Stimulated activated CD8-positive, alpha-beta memory T cell treated with anti-CD3 and anti-CD28 coated beads, Interleukin-4, amount 100 ng/mL, for 1 hour (primary cell): ENCODE measurements around the gene ITGA2.

ENCODE experiments used
- DNase-seq, 2 donors: peaks; one replicate each; pipeline ENCODE4 v3.0.0-alpha.2; 2020; ENCODE audit warnings: low read depth in 2 of 2, low spot score in 1 of 2

Gene ITGA2

GRCh38 chr5:53017383-53017782, 28.2 kb downstream of the ITGA2 start:
- DNase-seq: no peak

GRCh38 chr5:53017794-53018391, 28.7 kb downstream of the ITGA2 start:
- DNase-seq: no peak

GRCh38 chr5:53019320-53019719, 30.2 kb downstream of the ITGA2 start:
- DNase-seq: no peak

- no peak for DNase-seq
Measured at GRCh38 chr5:53022930-53023511, 33.9 kb downstream of the ITGA2 start.

- no peak for DNase-seq
Measured at GRCh38 chr5:53023969-53024368, 34.8 kb downstream of the ITGA2 start.

- no peak for DNase-seq
Measured at GRCh38 chr5:53024535-53024934, 35.4 kb downstream of the ITGA2 start.

- DNase-seq: no peak
Measured at GRCh38 chr5:53025487-53025886, 36.3 kb downstream of the ITGA2 start.

- no peak for DNase-seq
Measured at GRCh38 chr5:53027913-53028312, 38.8 kb downstream of the ITGA2 start.

GRCh38 chr5:53029608-53030007, 40.5 kb downstream of the ITGA2 start:
- DNase-seq: no peak

GRCh38 chr5:53030893-53031292, 41.7 kb downstream of the ITGA2 start:
- DNase-seq: no peak

- no peak for DNase-seq
Measured at GRCh38 chr5:53031695-53032096, 42.5 kb downstream of the ITGA2 start.

GRCh38 chr5:53032188-53032587, 43.0 kb downstream of the ITGA2 start:
- no peak for DNase-seq

- DNase-seq: no peak
Measured at GRCh38 chr5:53034832-53035231, 45.7 kb downstream of the ITGA2 start.

- no peak for DNase-seq
Measured at GRCh38 chr5:53035868-53036381, 46.8 kb downstream of the ITGA2 start.

GRCh38 chr5:53037141-53037859, 48.1 kb downstream of the ITGA2 start:
- no peak for DNase-seq

- DNase-seq: no peak
Measured at GRCh38 chr5:53038196-53038847, 49.2 kb downstream of the ITGA2 start.

- no peak for DNase-seq
Measured at GRCh38 chr5:53039855-53040254, 50.7 kb downstream of the ITGA2 start.

- DNase-seq: no peak
Measured at GRCh38 chr5:53041071-53041692, 52.0 kb downstream of the ITGA2 start.

GRCh38 chr5:53041740-53042139, 52.6 kb downstream of the ITGA2 start:
- DNase-seq: no peak

- no peak for DNase-seq
Measured at GRCh38 chr5:53045263-53045662, 56.1 kb downstream of the ITGA2 start.

- no peak for DNase-seq
Measured at GRCh38 chr5:53048248-53048647, 59.1 kb downstream of the ITGA2 start.
